ENCODE data around the gene ELAPOR2.
"Not testable (repeated sequence)": the region's sequence is repeated elsewhere in the genome, so short reads cannot be mapped to it uniquely, and the experiment has no call there.

Gene ELAPOR2

GRCh38 chr7:87039691-87040299, 19.7 kb downstream of the ELAPOR2 start:
- DNase-seq = not testable (repeated sequence)

- DNase-seq = no peak
Observed at GRCh38 chr7:87038993-87039690, 20.3 kb downstream of the ELAPOR2 start.

- no peak for DNase-seq
Observed at GRCh38 chr7:87036985-87037384, 22.5 kb downstream of the ELAPOR2 start.

DNA sequence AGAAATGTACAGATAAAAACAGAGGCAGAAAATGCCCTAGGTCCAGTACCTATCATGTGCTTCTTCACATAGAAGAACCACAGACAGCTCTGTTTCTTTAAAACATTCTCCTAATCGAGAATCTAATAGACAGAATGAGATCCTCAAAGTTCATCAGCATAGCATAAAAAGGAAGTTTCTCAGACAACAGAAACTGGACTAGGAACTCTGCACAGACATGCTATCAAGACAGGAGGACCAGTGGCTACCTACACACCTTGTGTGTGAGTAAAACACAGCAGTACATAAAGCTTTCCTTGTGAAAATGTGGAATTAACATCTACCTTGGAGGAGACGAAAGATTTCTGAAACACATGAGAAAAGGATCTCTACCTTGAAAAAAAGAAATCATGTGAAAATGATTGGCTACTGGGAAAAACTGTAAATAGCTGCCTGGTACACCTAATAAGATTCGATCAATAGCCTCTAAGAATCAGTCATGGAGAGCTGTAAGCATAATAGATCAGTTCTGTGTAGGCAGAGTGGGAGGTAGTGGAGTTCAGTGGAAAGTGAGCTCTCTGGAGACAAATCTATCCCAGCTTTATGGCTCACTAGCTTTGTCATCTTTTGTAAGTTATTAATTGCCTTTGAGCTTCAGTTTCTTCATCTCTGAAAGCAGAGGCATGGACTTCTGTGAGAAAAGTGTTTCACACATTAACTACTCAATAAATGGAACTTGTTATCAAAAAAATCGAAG, 26.7 kb downstream of the ELAPOR2 start:
- DNase-seq = no peak

- DNase-seq = no peak
Observed at GRCh38 chr7:87029078-87029477, 30.4 kb downstream of the ELAPOR2 start.

DNA sequence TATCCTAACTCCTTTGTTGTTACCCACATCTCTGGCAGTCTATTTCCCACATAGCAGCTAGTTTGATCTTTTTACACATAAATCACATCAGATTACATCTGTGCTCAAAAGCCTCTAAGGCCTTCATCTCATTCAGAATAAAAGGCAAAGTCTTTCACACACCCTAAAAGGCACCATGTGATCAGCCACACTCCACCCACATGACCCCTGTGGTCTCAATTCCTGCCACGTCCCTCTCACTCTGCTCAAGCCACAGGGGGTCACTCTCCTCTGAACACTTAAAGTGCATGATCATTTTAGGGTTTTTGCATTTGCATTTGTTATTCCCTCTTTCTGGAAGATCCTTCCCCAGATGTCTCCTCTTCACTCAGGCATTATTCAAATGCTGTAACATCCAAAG, 30.8 kb downstream of the ELAPOR2 start:
- no peak for DNase-seq

DNA sequence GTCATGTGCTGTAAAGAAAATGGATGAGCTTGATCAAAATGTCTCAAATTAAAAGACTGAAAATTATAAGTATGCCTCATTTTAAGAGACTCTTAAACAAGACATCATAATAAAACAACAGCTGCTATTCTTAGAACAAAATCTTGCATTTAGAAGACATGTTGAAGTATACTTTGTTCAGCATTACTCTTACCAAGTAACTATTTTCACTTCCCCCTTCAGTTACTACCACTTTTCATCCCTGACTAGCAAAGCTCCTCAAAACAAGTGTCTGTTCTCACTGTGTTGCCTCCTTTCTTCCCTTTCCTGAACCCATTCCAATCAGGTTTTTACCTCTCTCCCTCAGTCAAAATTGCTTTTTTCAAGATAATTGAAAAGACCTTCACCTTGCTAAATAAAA, 31.6 kb downstream of the ELAPOR2 start:
- DNase-seq = no peak

DNA sequence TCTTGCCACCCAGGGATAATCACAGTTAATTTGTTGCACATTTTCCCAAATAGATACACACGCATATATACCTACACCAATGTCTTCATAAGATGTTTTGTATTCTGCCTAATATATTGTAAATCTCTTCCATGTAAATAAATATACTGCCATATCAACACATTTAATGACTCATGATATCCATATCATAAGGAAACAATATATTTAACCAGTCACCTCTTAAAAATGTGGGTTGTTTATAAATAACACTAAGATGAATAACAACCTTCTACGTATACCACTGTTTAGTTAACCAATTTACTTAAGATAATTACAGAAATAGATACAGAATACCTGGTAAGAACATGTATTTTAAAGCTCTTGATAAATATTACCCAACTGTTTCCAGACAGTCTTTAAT, 38.2 kb downstream of the ELAPOR2 start:
- DNase-seq = no peak

DNA sequence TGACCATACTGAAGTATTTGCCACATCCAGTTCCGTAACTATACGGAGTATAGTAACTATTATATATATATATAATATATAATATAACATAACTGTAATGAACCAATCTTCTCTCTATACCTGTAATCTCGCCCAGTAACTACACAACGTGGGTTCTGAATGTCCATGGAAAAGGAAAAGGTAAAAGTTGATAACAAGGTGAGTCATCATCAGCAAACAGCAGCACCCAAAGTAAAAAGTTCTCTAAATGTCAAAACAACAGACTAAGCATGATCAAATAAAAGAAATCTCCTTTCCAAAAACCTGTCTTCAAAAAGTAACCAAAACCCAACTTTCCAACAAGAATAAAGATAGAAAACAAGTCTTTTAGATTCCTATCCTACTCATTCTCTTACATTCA, 42.8 kb downstream of the ELAPOR2 start:
- DNase-seq = no peak

GRCh38 chr7:87013840-87014190, 45.6 kb downstream of the ELAPOR2 start:
- DNase-seq = no peak

DNA sequence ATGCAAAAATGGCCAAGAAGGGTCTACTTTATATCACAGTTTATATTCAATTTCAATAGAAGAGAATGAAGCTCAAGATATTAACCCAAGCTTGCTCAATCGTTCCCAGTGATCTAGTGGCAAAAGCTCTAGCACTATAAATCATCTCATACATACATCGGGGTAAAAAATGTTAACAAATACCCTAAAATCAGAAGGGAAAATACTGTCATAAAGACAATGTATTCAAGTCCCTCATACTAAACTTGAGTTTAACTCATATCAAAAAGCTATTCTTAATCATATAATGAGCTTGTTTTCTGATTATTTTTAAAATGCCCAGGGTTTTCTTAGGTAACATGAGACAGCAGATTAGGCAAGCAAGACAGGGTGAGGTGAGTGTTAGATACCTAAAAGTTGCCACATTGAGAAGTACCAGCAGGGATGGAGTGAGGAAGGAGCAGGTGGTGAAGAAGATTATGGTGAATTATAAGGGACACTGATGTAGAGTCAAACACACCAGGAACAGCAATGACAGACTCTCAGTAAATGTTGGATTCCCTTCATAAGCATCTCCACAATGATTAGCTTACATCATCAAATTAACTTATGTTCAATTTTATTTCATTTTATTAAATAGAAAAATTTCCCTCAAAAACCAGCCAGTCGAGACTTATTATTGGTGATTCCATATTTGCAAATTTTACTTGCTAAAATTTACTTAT, 46.2 kb downstream of the ELAPOR2 start:
- no peak for DNase-seq

All from suppressor macrophage treated with lipopolysaccharide for 4 hours (primary cell).